Heart right ventricle (tissue), 16 donors: ENCODE results near the gene SLC32A1. TPM values are rescaled to one million over a fixed set of nuclear protein-coding genes. Genes with fewer than 3 reads are reported as not detected.

Experiments used
- ATAC-seq, 8 donors: fragments of 200-7000 bp; cut with Tn5 transposase; one replicate each; pipeline ENCODE4 v1.9.1; 2020; ENCODE audit warnings: mild to moderate bottlenecking in 8 of 8, moderate library complexity in 8 of 8, moderate number of reproducible peaks in 1 of 8
- DNase-seq, 2 donors: peaks; one replicate each; pipeline ENCODE4 v3.0.0-alpha.2; 2020
- H3K27ac ChIP-seq, 10 donors: fragments of 200-600 bp; sonication (generic) in 2 of 10; one replicate each; pipeline versions ENCODE4 v1.5.0 to v1.8.0; 2020 to 2022; ENCODE audit warnings: mild to moderate bottlenecking in 3 of 10
- H3K27me3 ChIP-seq, 7 donors: fragments of 200-600 bp; one replicate each; pipeline ENCODE4 v1.8.0; 2021 to 2022; ENCODE audit warnings: mild to moderate bottlenecking in 2 of 7
- H3K36me3 ChIP-seq, 9 donors: fragments of 200-600 bp; sonication (generic) in 1 of 9; one replicate each; pipeline versions ENCODE4 v1.5.0 to v1.8.0; 2020 to 2022; ENCODE audit warnings: mild to moderate bottlenecking in 2 of 9
- H3K4me1 ChIP-seq, 9 donors: fragments of 200-600 bp; sonication (generic) in 1 of 9; one replicate each; pipeline versions ENCODE4 v1.5.0 to v1.8.0; 2020 to 2022; ENCODE audit warnings: mild to moderate bottlenecking in 4 of 9
- H3K4me3 ChIP-seq, 10 donors: fragments of 200-600 bp; sonication (generic) in 2 of 10; one replicate each; pipeline versions ENCODE4 v1.5.0 to v1.8.0; 2020 to 2022; ENCODE audit warnings: mild to moderate bottlenecking in 7 of 10, moderate library complexity in 2 of 10
- H3K9me3 ChIP-seq, 11 donors: fragments of 200-600 bp in 10 of 11; sonication (generic) in 2 of 11; one replicate each; pipeline versions ENCODE4 v1.5.0 to v1.8.0; 2013 to 2022; ENCODE audit warnings: mild to moderate bottlenecking in 2 of 11, control low read depth in 1 of 11, moderate library complexity in 1 of 11
- WGBS, 2 donors: extraction: QIAGEN DNeasy Blood & Tissue Kit; methylation state at CpG; one replicate each; pipeline ENCODE4 v1.1.7; 2013; ENCODE audit warnings: inconsistent platforms in 1 of 2; 5-methylcytosine and 5-hydroxymethylcytosine counted together
- intact Hi-C, 10 donors: fragments of 100-400 bp; cut with DNase I; formaldehyde crosslinking; loops; one replicate each; pipeline versions ENCODE4 v1.11.1 to v1.14.2; 2022
- polyA plus RNA-seq, 2 donors: library from polyadenylated mRNA; stranded (reverse); fragments of 200-250 nt; gene quantifications; one replicate each; pipeline ENCODE4 v1.2.3, GENCODE V29; 2013
- total RNA-seq, 10 donors: library from RNA; stranded (reverse); fragmentation: NEBNext Ultra II Directional in 3 of 10; extraction: Animal tissue kit (Norgen Biotek cat#: 25700) in 3 of 10; gene quantifications; one replicate each; pipeline versions ENCODE4 v1.2.1 to v1.2.4, GENCODE V29; 2021 to 2023
- TF ChIP-seq, protein P1 (sequence below), 9 donors: fragments of 200-600 bp; sonication (generic) in 2 of 9; IDR thresholded peaks; one replicate each; pipeline versions ENCODE4 v1.5.0 to v1.8.0; 2021 to 2022; ENCODE audit warnings: antibody characterized with exemption in 9 of 9, mild to moderate bottlenecking in 5 of 9, moderate library complexity in 1 of 9
- donor health status: Arrhythmogenic right ventricular cardiomyopathy.
- donor health status: ischemic (EF 13 %, LVEDD 7.1; RV severe dilation, severe dysfunction).
- donor health status: healthy with polysubstance abuse.
- donor health status: DM: no; HTN: yes; CAD: no.
- donor health status: DM: no; HTN: no; CAD: no.
- donor health status: ischemic (EF 25% LVEDD 6.9; RV normal size, moderate dysfunction).
- donor health status: ischemic (EF 25% LVEDD 5.7; RV mildly dilated, moderate dysfunction).
- donor health status: healthy.
- donor health status: DM: yes; HTN: yes; CAD: no.
- donor health status: Ischemic cardiomyopathy.
- donor health status: ischemic (EF 35%, LVEDD 5.7; RV mildly dilated, moderate dysfunction).
- donor health status: nonischemic (EF 11% LVEDD 7.7; RV severe dilation, severe dysfunction).
- donor health status: DM: yes; HTN: yes; CAD: no.
- donor health status: PGD.
- donor health status: ischemic (EF 29% LVEDD 5.4; RV normal size, mild dysfunction).
- donor health status: nonischemic (EF 23%, LVEDD 6.1; RV moderate dilation, normal function).

SLC32A1 gene
- total and polyA plus RNA-seq, 12 donors = not detected

DNA sequence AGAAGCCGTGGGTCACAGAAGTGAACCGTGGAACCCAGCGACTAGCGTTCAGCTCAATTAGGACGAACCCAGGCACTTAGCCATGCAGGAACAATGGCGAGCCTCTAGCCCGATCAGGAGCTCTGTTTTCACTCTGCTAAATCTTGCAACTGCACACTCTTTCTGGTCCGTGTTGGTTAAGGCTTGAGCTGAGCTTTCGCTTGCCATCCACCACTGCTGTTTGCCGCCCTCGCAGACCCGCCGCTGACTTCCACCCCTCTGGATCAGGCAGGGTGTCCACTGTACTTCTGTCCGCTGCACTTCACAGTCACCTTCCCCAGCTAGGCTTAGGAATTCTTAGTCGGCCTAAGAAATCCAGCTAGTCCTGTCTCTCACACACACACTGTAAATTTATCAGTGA lies 25.7 kb upstream of the SLC32A1 start:
- DNase-seq (no peak), ATAC-seq (no peak)
- TF ChIP-seq, protein P1, sequence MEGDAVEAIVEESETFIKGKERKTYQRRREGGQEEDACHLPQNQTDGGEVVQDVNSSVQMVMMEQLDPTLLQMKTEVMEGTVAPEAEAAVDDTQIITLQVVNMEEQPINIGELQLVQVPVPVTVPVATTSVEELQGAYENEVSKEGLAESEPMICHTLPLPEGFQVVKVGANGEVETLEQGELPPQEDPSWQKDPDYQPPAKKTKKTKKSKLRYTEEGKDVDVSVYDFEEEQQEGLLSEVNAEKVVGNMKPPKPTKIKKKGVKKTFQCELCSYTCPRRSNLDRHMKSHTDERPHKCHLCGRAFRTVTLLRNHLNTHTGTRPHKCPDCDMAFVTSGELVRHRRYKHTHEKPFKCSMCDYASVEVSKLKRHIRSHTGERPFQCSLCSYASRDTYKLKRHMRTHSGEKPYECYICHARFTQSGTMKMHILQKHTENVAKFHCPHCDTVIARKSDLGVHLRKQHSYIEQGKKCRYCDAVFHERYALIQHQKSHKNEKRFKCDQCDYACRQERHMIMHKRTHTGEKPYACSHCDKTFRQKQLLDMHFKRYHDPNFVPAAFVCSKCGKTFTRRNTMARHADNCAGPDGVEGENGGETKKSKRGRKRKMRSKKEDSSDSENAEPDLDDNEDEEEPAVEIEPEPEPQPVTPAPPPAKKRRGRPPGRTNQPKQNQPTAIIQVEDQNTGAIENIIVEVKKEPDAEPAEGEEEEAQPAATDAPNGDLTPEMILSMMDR (IDR thresholded peaks at IDR 0.05) = no peak
- intact Hi-C loops = no loop called here
- WGBS, 2 donors = 81% methylated on average over 15 of the region's 15 CpGs
- peaks cover 0 to 56% (median 42%) of the 10 kb centered on the region in 7 donors for H3K27me3 ChIP-seq
- no peaks in the 10 kb centered on the region for H3K36me3 ChIP-seq
- H3K4me1 ChIP-seq = no peaks in the 10 kb centered on the region
- H3K27ac ChIP-seq = no peak overlapping the region
- no peaks in the 10 kb centered on the region for H3K9me3 ChIP-seq
- H3K4me3 ChIP-seq = no peak overlapping the region

DNA sequence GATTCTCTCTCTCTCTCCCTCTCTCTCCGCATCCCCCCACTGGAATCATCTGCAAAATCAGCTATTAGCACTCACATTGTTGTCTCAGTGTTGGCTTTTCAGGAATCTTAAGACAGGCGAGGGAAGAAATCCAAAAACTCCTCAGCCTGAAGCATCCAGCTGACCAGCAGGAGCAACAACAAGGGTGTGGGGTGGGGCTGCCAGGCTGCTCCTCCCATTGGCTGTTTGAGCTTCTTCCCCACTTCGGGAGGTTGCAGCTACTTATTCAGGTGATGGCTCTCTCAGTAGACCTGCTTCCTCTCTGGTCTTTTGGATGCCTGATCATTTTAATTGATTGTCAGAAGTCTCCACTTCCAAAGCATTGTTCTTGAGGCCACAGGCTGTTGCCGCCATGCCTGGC lies 24.1 kb upstream of the SLC32A1 start:
- TF ChIP-seq, protein P1 (IDR thresholded peaks at IDR 0.05) = no peak
- WGBS, 2 donors = 33 to 43% methylated on average over 4 of the region's 4 CpGs
- peaks cover 0 to 68% (median 45%) of the 10 kb centered on the region in 7 donors for H3K27me3 ChIP-seq
- H3K9me3 ChIP-seq = no peaks in the 10 kb centered on the region
- no peaks in the 10 kb centered on the region for H3K36me3 ChIP-seq
- H3K27ac ChIP-seq = no peak overlapping the region
- intact Hi-C loops = no loop called here
- no peaks in the 10 kb centered on the region for H3K4me1 ChIP-seq
- no peak overlapping the region for H3K4me3 ChIP-seq
- ATAC-seq = no peak
- no peak for DNase-seq

DNA sequence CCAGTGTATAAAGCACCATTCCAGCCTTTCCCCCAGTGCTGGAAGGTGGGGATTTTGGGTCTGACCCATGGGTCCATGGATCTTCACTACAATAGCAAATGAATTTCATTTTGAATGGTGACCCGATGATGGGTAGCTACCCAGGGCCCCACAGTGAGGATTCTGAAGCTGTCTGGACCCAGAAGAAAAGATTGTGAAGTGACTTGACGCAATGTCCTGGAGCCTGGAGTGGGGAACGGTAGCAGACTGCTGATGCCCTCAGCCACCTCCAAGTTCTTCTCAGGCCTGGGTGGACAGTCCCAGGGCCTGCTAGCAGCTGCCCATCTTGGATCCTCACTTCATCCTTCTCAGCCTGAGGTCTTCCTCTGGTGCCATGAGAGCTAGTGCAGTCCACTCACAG lies 23.4 kb upstream of the SLC32A1 start:
- Histone ChIP-seq H3K27ac (no peak overlapping the region), H3K9me3 (no peaks in the 10 kb centered on the region), H3K4me3 (no peak overlapping the region), H3K4me1 (no peaks in the 10 kb centered on the region), H3K36me3 (no peaks in the 10 kb centered on the region), H3K27me3 (peaks cover 0 to 75% (median 48%) of the 10 kb centered on the region in 7 donors)
- intact Hi-C loops = no loop called here
- ATAC-seq (no peak), DNase-seq (no peak)
- TF ChIP-seq, protein P1 (IDR thresholded peaks at IDR 0.05) = no peak
- 74 to 84% methylated on average over 3 of the region's 3 CpGs for WGBS, 2 donors

DNA sequence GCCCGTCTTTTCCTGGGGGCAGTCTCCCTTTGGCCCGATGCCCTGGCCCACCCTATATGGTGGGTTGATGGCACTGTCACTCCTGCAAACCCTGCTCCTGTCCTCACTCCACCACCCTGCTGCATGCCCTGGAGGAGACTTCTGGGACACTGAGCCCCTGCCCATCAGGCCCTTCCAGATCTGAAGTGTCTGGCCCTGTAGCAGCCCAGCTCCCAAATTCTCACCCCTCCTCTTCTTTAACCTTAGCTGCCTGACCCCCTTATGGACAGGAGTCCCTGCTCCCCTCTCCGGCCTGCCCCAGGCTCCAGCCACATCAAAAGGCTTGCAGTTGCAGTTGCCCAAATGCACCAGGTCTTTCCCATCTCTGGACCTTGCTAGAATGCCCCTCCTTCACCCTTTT lies 20.8 kb upstream of the SLC32A1 start:
- Histone ChIP-seq H3K9me3 (no peaks in the 10 kb centered on the region), H3K36me3 (no peaks in the 10 kb centered on the region), H3K27ac (no peak overlapping the region), H3K4me3 (no peak overlapping the region), H3K27me3 (peaks cover 0 to 90% (median 58%) of the 10 kb centered on the region in 7 donors), H3K4me1 (no peaks in the 10 kb centered on the region)
- no peak for DNase-seq
- TF ChIP-seq, protein P1 (IDR thresholded peaks at IDR 0.05) = no peak
- no peak for ATAC-seq
- WGBS, 2 donors = 60 to 76% methylated on average over 3 of the region's 3 CpGs
- intact Hi-C loops = no loop called here
